ACHN (cell line): ENCODE data around the gene GASK1A.
"Not testable (repeated sequence)": the region's sequence is repeated elsewhere in the genome, so short reads cannot be mapped to it uniquely, and the experiment has no call there.

ENCODE experiments used
- DNase-seq: peaks from one replicate; pipeline ENCODE4 v3.0.0-alpha.2; 2015
- in situ Hi-C: cut with HindIII; loops from 2 replicates; pipeline ENCODE4 v1.10.0; 2017; ENCODE audit warnings: low sequenced_read_pairs, low pct_ligation_motif_present, low pct_unique_long_range_greater_than_20kb

GASK1A gene

GRCh38 chr3:42979044-42979972 is at the start of gene GASK1A:
Gene GASK1A (plus strand): TSS chr3:42979311. CDS start chr3:42979643, 332 bp downstream.
- no peak for DNase-seq

GRCh38 chr3:42934111-42934510 is 45.0 kb upstream of the GASK1A start:
- in situ Hi-C loops, result no loop called here
- DNase-seq, result no peak

More at GRCh38 chr3:42979044-42979972, at the start of gene GASK1A:
- in situ Hi-C loops, result no loop called here

- DNase-seq, result no peak
- in situ Hi-C loops, result no loop called here
Observed at GRCh38 chr3:42934910-42935309, 44.2 kb upstream of the GASK1A start.

GRCh38 chr3:42935472-42935871 is 43.6 kb upstream of the GASK1A start:
- in situ Hi-C loops, result no loop called here
- no peak for DNase-seq

GRCh38 chr3:42936157-42936981 is 42.7 kb upstream of the GASK1A start:
- in situ Hi-C loops, result no loop called here

GRCh38 chr3:42937334-42937733 is 41.8 kb upstream of the GASK1A start:
- in situ Hi-C loops, result no loop called here
- DNase-seq, result no peak

More at GRCh38 chr3:42936157-42936981, 42.7 kb upstream of the GASK1A start:
- no peak for DNase-seq

GRCh38 chr3:42942693-42943092 is 36.4 kb upstream of the GASK1A start:
- in situ Hi-C loops, result no loop called here
- no peak for DNase-seq

- DNase-seq, result no peak
- in situ Hi-C loops, result no loop called here
Observed at GRCh38 chr3:42946050-42946449, 33.1 kb upstream of the GASK1A start.

- in situ Hi-C loops, result no loop called here
- DNase-seq, result no peak
Observed at GRCh38 chr3:42957573-42957972, 21.5 kb upstream of the GASK1A start.

GRCh38 chr3:42960282-42960681 is 18.8 kb upstream of the GASK1A start:
- DNase-seq, result peak; percentile 4
- in situ Hi-C loops, result no loop called here

- in situ Hi-C loops, result no loop called here
- no peak for DNase-seq
Observed at GRCh38 chr3:42960786-42961185, 18.3 kb upstream of the GASK1A start.

- in situ Hi-C loops, result no loop called here
- DNase-seq, result peak; percentile 45
Observed at GRCh38 chr3:42961633-42962032, 17.5 kb upstream of the GASK1A start.

- DNase-seq, result no peak
- in situ Hi-C loops, result no loop called here
Observed at GRCh38 chr3:42963269-42963668, 15.8 kb upstream of the GASK1A start.

- in situ Hi-C loops, result no loop called here
- DNase-seq, result no peak
Observed at GRCh38 chr3:42964266-42964665, 14.8 kb upstream of the GASK1A start.

- in situ Hi-C loops, result no loop called here
- DNase-seq, result no peak
Observed at GRCh38 chr3:42970557-42970956, 8.6 kb upstream of the GASK1A start.

GRCh38 chr3:42970976-42971772 is 7.9 kb upstream of the GASK1A start:
- DNase-seq, result no peak
- in situ Hi-C loops, result no loop called here

- in situ Hi-C loops, DNase-seq: not testable (repeated sequence)
Observed at GRCh38 chr3:42974906-42975305, 4.2 kb upstream of the GASK1A start.

GRCh38 chr3:42975456-42975855 is 3.7 kb upstream of the GASK1A start:
- in situ Hi-C loops, result no loop called here

GRCh38 chr3:42975955-42976354 is 3.2 kb upstream of the GASK1A start:
- in situ Hi-C loops, result no loop called here
- DNase-seq, result no peak

More at GRCh38 chr3:42975456-42975855, 3.7 kb upstream of the GASK1A start:
- DNase-seq, result no peak
